Activated CD4-positive, alpha-beta T cell treated with anti-CD3 and anti-CD28 coated beads, Interleukin-2, amount 50 U/mL, for 48 hours (primary cell): ENCODE data around the gene SHLD2.
A peak's percentile ranks its signal among the peaks of the same experiment; 100 is the strongest.
"Not testable (repeated sequence)": the region's sequence is repeated elsewhere in the genome, so short reads cannot be mapped to it uniquely, and the experiment has no call there.

Experiments used
- DNase-seq, 2 experiments: peaks; one replicate each; pipeline ENCODE4 v3.0.0-alpha.2; 2020

The SHLD2 gene

GRCh38 chr10:87094373-87095235, at the start of gene SHLD2, which contains the start of gene GLUD1:
SHLD2 (plus strand) TSS chr10:87095206; CDS start chr10:87151355, 56,149 bp downstream.
GLUD1 (minus strand) TSS chr10:87094843; CDS start chr10:87094769, 74 bp downstream.
- DNase-seq = peak; percentile 89 to 92

GRCh38 chr10:87045434-87045938, 49.5 kb upstream of the SHLD2 start:
- DNase-seq = no peak

GRCh38 chr10:87053111-87053510, 41.9 kb upstream of the SHLD2 start:
- no peak for DNase-seq

- DNase-seq = no peak
Measured at GRCh38 chr10:87053577-87054181, 41.3 kb upstream of the SHLD2 start.

GRCh38 chr10:87054373-87055295, 40.4 kb upstream of the SHLD2 start:
- peak; percentile 8 to 12 for DNase-seq

- DNase-seq = no peak
Measured at GRCh38 chr10:87058171-87058570, 36.8 kb upstream of the SHLD2 start.

GRCh38 chr10:87059401-87059800, 35.6 kb upstream of the SHLD2 start:
- DNase-seq = no peak

GRCh38 chr10:87060280-87060928, 34.6 kb upstream of the SHLD2 start:
- no peak for DNase-seq

GRCh38 chr10:87064651-87065050, 30.4 kb upstream of the SHLD2 start:
- DNase-seq = no peak

GRCh38 chr10:87066178-87066577, 28.8 kb upstream of the SHLD2 start:
- no peak for DNase-seq

GRCh38 chr10:87066865-87067264, 28.1 kb upstream of the SHLD2 start:
- no peak for DNase-seq

- no peak for DNase-seq
Measured at GRCh38 chr10:87068281-87068680, 26.7 kb upstream of the SHLD2 start.

GRCh38 chr10:87072449-87072848, 22.6 kb upstream of the SHLD2 start:
- no peak for DNase-seq

- not testable (repeated sequence) for DNase-seq
Measured at GRCh38 chr10:87076421-87076820, 18.6 kb upstream of the SHLD2 start.

- no peak for DNase-seq
Measured at GRCh38 chr10:87079106-87079836, 15.7 kb upstream of the SHLD2 start.

GRCh38 chr10:87080621-87081020, 14.4 kb upstream of the SHLD2 start:
- DNase-seq = not testable (repeated sequence)

- DNase-seq = not testable (repeated sequence)
Measured at GRCh38 chr10:87081574-87081973, 13.4 kb upstream of the SHLD2 start.

GRCh38 chr10:87082219-87082618, 12.8 kb upstream of the SHLD2 start:
- DNase-seq = not testable (repeated sequence)

GRCh38 chr10:87083576-87084290, 11.3 kb upstream of the SHLD2 start:
- peak in 1 of 2 experiments; percentile 17 for DNase-seq

GRCh38 chr10:87084291-87084782, 10.7 kb upstream of the SHLD2 start:
- not testable (repeated sequence) for DNase-seq

GRCh38 chr10:87085537-87085936, 9.5 kb upstream of the SHLD2 start:
- DNase-seq = no peak
